ENCODE measurements around the gene LRRC61. TPM values are rescaled to one million over a fixed set of nuclear protein-coding genes. Genes with fewer than 3 reads are reported as not detected.

Gene LRRC61
- total and polyA plus RNA-seq, 2 of the 13 experiments (the other 11 are each of a cell fraction or from before 2014, with no cell fraction given): 33.0 to 34.8 TPM

DNA sequence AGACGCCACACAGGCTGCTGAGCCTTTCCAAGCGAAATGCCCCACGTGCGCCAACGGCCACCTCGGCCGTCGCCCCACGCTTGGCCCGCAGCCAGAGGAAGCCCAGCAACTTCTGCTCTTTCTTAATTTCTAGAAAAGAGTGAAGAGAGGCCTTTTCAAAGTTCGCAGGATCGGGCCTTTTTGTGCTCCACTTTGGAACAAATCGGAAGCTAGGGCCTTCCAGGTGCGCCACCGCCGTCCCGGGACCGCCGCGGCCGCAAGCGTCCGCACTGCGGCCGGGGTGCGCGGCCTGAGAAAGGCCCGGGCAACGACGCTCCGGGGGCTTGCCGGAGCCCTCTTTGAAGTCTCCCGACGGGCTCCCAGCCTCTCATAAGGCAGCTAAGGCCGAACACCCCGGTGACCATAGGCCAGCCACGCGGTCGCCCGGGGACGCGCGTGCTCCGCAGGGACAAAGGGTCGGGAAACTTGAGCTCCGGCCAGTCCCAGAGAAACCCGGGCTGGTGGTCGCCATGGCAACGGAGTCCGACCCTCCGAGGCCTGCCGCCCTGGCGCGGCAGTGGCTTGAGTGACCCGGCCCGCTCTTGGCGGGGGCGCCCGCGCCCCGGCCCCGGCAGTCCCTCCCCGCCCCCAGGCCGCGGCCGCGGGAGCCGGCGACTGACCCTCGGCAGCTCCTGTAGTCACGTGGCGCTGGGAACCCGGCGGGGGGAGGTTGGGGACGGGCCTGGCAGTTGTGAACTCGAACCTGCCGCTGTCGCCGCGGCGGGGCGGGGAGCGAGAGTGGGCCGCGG, 45.1 kb downstream of the LRRC61 start, which contains the start of gene REPIN1 (continued):
- TF ChIP-seq PAX8 (CRISPR knock-in tag; IDR thresholded peaks at IDR 0.05; ENCODE audit: borderline replicate concordance) (peak; percentile 45; the same call in 1 of the 2 replicates), ZNF777 (CRISPR knock-in tag; IDR thresholded peaks at IDR 0.05) (no peak; the same call in none of the 2 replicates), RCOR2 (CRISPR knock-in tag; IDR thresholded peaks at IDR 0.05) (no peak), SETDB1 (CRISPR knock-in tag; IDR thresholded peaks at IDR 0.05; ENCODE audit: borderline replicate concordance) (no peak), ZNF782 (CRISPR knock-in tag; IDR thresholded peaks at IDR 0.05; ENCODE audit: borderline replicate concordance) (peak; percentile 77; the same call in 1 of the 2 replicates), YEATS2 (CRISPR knock-in tag; IDR thresholded peaks at IDR 0.05; ENCODE audit: borderline replicate concordance) (peak; percentile 44; the same call in 1 of the 2 replicates), SUZ12 (IDR thresholded peaks at IDR 0.05; ENCODE audit: low read depth, low read length) (no peak), RXRB (CRISPR knock-in tag; IDR thresholded peaks at IDR 0.05; ENCODE audit: borderline replicate concordance) (peak; percentile 49; the same call in 1 of the 2 replicates), ETS1 (CRISPR knock-in tag; IDR thresholded peaks at IDR 0.05) (peak; percentile 91; the same call in 1 of the 2 replicates), RNF2 (conservative IDR thresholded peaks at IDR 0.05; ENCODE audit: low read depth) (peak; percentile 96), ZNF225 (CRISPR knock-in tag; IDR thresholded peaks at IDR 0.05) (peak; percentile 76; the same call in 1 of the 2 replicates), TBL1XR1 (IDR thresholded peaks at IDR 0.05; ENCODE audit: borderline replicate concordance, low read length, partially characterized antibody) (peak; percentile 43), SIN3A (IDR thresholded peaks at IDR 0.05; ENCODE audit: borderline replicate concordance, low read depth, low read length) (peak; percentile 88; the same call in 1 of the 2 replicates), NFYC (CRISPR knock-in tag; IDR thresholded peaks at IDR 0.05) (peak; percentile 40; the same call in 1 of the 2 replicates), ZBTB8A (CRISPR knock-in tag; IDR thresholded peaks at IDR 0.05; ENCODE audit: borderline replicate concordance, low read depth) (no peak; the same call in 1 of the 2 replicates), ASH2L (IDR thresholded peaks at IDR 0.05; ENCODE audit: insufficient read length, low read depth, low read length) (peak; percentile 86), ZNF788 (CRISPR knock-in tag; IDR thresholded peaks at IDR 0.05; ENCODE audit: borderline replicate concordance) (peak; percentile 67; the same call in 1 of the 2 replicates)
- TF ChIP-seq, protein P1, sequence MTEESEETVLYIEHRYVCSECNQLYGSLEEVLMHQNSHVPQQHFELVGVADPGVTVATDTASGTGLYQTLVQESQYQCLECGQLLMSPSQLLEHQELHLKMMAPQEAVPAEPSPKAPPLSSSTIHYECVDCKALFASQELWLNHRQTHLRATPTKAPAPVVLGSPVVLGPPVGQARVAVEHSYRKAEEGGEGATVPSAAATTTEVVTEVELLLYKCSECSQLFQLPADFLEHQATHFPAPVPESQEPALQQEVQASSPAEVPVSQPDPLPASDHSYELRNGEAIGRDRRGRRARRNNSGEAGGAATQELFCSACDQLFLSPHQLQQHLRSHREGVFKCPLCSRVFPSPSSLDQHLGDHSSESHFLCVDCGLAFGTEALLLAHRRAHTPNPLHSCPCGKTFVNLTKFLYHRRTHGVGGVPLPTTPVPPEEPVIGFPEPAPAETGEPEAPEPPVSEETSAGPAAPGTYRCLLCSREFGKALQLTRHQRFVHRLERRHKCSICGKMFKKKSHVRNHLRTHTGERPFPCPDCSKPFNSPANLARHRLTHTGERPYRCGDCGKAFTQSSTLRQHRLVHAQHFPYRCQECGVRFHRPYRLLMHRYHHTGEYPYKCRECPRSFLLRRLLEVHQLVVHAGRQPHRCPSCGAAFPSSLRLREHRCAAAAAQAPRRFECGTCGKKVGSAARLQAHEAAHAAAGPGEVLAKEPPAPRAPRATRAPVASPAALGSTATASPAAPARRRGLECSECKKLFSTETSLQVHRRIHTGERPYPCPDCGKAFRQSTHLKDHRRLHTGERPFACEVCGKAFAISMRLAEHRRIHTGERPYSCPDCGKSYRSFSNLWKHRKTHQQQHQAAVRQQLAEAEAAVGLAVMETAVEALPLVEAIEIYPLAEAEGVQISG (CRISPR knock-in tag; IDR thresholded peaks at IDR 0.05): peak; percentile 85
- TF ChIP-seq, protein P2, sequence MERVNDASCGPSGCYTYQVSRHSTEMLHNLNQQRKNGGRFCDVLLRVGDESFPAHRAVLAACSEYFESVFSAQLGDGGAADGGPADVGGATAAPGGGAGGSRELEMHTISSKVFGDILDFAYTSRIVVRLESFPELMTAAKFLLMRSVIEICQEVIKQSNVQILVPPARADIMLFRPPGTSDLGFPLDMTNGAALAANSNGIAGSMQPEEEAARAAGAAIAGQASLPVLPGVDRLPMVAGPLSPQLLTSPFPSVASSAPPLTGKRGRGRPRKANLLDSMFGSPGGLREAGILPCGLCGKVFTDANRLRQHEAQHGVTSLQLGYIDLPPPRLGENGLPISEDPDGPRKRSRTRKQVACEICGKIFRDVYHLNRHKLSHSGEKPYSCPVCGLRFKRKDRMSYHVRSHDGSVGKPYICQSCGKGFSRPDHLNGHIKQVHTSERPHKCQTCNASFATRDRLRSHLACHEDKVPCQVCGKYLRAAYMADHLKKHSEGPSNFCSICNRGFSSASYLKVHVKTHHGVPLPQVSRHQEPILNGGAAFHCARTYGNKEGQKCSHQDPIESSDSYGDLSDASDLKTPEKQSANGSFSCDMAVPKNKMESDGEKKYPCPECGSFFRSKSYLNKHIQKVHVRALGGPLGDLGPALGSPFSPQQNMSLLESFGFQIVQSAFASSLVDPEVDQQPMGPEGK (CRISPR knock-in tag; IDR thresholded peaks at IDR 0.05): peak; percentile 89

Measured in HepG2 (cell line).